Pancreas (tissue), 10 donors: ENCODE results near the gene ENO2. TPM values are rescaled to one million over a fixed set of nuclear protein-coding genes. Genes with fewer than 3 reads are reported as not detected.

ENCODE experiments used
- ATAC-seq, 4 donors: fragments of 200-7000 bp; cut with Tn5 transposase; one replicate each; pipeline versions ENCODE4 v1.8.0 to v1.9.1; 2020; ENCODE audit warnings: mild to moderate bottlenecking in 4 of 4, moderate library complexity in 4 of 4
- DNase-seq, 6 donors: peaks; one replicate each; pipeline ENCODE4 v3.0.0-alpha.2; 2020
- FAIRE-seq: peaks from 2 replicates; lab custom pipeline; 2012; peaks lifted over from hg19 to GRCh38; lab: Jason Lieb, UNC
- H3K27ac ChIP-seq, 4 donors: fragments of 200-600 bp; sonication (generic); 1 replicate in 3 of 4; 2 replicates in 1 of 4; pipeline versions ENCODE4 v1.5.0 to v1.8.0; 2020
- H3K27me3 ChIP-seq, 4 donors: fragments of 200-600 bp; one replicate each; pipeline ENCODE4 v1.8.0; 2021
- H3K36me3 ChIP-seq, 3 donors: fragments of 200-600 bp; sonication (generic) in 1 of 3; one replicate each; pipeline versions ENCODE4 v1.5.0 to v1.8.0; 2020 to 2021
- H3K4me1 ChIP-seq, 3 donors: fragments of 200-600 bp; one replicate each; pipeline ENCODE4 v1.8.0; 2021
- H3K4me3 ChIP-seq, 4 donors: fragments of 200-600 bp; sonication (generic) in 2 of 4; one replicate each; pipeline versions ENCODE4 v1.5.0 to v1.8.0; 2020 to 2021
- H3K9me3 ChIP-seq, 4 donors: fragments of 200-600 bp; one replicate each; pipeline ENCODE4 v1.8.0; 2021
- CTCF ChIP-seq, 4 donors: fragments of 200-600 bp; sonication (generic) in 3 of 4; IDR thresholded peaks; one replicate each; pipeline versions ENCODE4 v1.5.0 to v1.8.0; 2021; ENCODE audit warnings: antibody characterized with exemption in 4 of 4
- WGBS, 2 donors: extraction: QIAGEN DNeasy Blood & Tissue Kit; methylation state at CpG; one replicate each; pipeline ENCODE4 v1.1.7; 2013; 5-methylcytosine and 5-hydroxymethylcytosine counted together
- intact Hi-C, 3 donors: fragments of 100-400 bp; cut with DNase I; formaldehyde crosslinking; loops; one replicate each; pipeline versions ENCODE4 v1.11.1 to v1.14.2; 2022
- polyA plus RNA-seq, 2 donors: library from polyadenylated mRNA; stranded (reverse); fragments of 200-250 nt; gene quantifications; one replicate each; pipeline ENCODE4 v1.2.3, GENCODE V29; 2013
- total RNA-seq, 6 donors: library from RNA; stranded (reverse); fragmentation: NEBNext Ultra II Directional in 4 of 6; extraction: Animal tissue kit (Norgen Biotek cat#: 25700) in 4 of 6; gene quantifications; one replicate each; pipeline versions ENCODE4 v1.2.1 to v1.2.4, GENCODE V29; 2021 to 2023
- donor health status: healthy with polysubstance abuse.
- donor health status: DM: no; HTN: no; CAD: no; lungs with moderate emphysema.
- donor health status: DM: no; HTN: no; CAD: no.
- donor health status: control.
- donor health status: control.
- donor health status: Bipolar disorder and iron deficiency.
- donor health status: DM: yes; HTN: yes; CAD: no.
- donor health status: DM: no; HTN: no; CAD: no.
- donor health status: DM: no; HTN: no; CAD: no.
- donor health status: DM: yes; HTN: yes; CAD: no.

ENO2 gene
- total and polyA plus RNA-seq, 8 donors, result 2.3 to 53.6 (median 6.6) TPM

DNA sequence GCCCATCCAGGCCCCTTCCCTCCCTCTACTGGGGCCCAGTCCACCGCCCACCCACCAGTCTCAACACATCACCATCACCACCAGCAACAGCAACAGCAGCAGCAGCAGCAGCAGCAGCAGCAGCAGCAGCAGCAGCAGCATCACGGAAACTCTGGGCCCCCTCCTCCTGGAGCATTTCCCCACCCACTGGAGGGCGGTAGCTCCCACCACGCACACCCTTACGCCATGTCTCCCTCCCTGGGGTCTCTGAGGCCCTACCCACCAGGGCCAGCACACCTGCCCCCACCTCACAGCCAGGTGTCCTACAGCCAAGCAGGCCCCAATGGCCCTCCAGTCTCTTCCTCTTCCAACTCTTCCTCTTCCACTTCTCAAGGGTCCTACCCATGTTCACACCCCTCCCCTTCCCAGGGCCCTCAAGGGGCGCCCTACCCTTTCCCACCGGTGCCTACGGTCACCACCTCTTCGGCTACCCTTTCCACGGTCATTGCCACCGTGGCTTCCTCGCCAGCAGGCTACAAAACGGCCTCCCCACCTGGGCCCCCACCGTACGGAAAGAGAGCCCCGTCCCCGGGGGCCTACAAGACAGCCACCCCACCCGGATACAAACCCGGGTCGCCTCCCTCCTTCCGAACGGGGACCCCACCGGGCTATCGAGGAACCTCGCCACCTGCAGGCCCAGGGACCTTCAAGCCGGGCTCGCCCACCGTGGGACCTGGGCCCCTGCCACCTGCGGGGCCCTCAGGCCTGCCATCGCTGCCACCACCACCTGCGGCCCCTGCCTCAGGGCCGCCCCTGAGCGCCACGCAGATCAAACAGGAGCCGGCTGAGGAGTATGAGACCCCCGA, 22.5 kb downstream of the ENO2 start:
- no peak for TF ChIP-seq CTCF (IDR thresholded peaks at IDR 0.05)
- Histone ChIP-seq H3K4me1 (peaks cover 4 to 11% (median 5%) of the 10 kb centered on the region in 3 donors), H3K9me3 (no peaks in the 10 kb centered on the region), H3K27ac (peak overlapping the region; percentile 91 to 93 (median 92)), H3K27me3 (no peaks in the 10 kb centered on the region), H3K4me3 (peak overlapping the region; percentile 43 to 65 (median 55)), H3K36me3 (peaks cover 0 to 12% (median 0%) of the 10 kb centered on the region in 3 donors)
- peak; percentile 13 to 29 (median 20) for ATAC-seq
- FAIRE-seq, result no peak
- intact Hi-C loops, result no loop called here
- WGBS, 2 donors, result 22% methylated on average over 34 to 36 of the region's 36 CpGs
- DNase-seq, result peak in 4 of 6 donors; percentile 58 to 89 (median 76)

GRCh38 chr12:6937481-6938352, 23.3 kb downstream of the ENO2 start:
- intact Hi-C loops, result no loop called here
- H3K4me1 ChIP-seq, result peaks cover 5 to 12% (median 7%) of the 10 kb centered on the region in 3 donors
- H3K36me3 ChIP-seq, result peaks cover 0 to 12% (median 0%) of the 10 kb centered on the region in 3 donors

DNA sequence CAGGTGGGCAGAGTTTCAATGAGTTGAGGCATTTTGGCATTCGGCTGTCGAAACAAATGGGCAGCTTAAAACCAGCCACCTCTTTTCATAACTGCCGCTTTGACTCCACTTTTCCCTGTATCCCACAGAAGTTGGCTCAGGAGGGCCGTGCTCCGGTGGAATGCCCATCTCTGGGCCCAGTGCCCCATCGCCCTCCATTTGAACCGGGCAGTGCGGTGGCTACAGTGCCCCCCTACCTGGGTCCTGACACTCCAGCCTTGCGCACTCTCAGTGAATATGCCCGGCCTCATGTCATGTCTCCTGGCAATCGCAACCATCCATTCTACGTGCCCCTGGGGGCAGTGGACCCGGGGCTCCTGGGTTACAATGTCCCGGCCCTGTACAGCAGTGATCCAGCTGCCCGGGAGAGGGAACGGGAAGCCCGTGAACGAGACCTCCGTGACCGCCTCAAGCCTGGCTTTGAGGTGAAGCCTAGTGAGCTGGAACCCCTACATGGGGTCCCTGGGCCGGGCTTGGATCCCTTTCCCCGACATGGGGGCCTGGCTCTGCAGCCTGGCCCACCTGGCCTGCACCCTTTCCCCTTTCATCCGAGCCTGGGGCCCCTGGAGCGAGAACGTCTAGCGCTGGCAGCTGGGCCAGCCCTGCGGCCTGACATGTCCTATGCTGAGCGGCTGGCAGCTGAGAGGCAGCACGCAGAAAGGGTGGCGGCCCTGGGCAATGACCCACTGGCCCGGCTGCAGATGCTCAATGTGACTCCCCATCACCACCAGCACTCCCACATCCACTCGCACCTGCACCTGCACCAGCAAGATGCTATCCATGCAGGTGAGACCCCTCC, 24.2 kb downstream of the ENO2 start:
- WGBS, 2 donors, result 71 to 80% methylated on average over 31 to 32 of the region's 32 CpGs
- DNase-seq (peak in 4 of 6 donors; percentile 47 to 85 (median 58)), ATAC-seq (no peak), FAIRE-seq (no peak)
- intact Hi-C loops, result no loop called here
- no peaks in the 10 kb centered on the region for H3K9me3 ChIP-seq
- peak overlapping the region in 2 of 4 donors; percentile 55 to 65 for H3K4me3 ChIP-seq
- H3K4me1 ChIP-seq, result peaks cover 5 to 17% (median 12%) of the 10 kb centered on the region in 3 donors
- H3K27me3 ChIP-seq, result no peaks in the 10 kb centered on the region
- no peak for TF ChIP-seq CTCF (IDR thresholded peaks at IDR 0.05)
- peaks cover 0 to 12% (median 0%) of the 10 kb centered on the region in 3 donors for H3K36me3 ChIP-seq
- peak overlapping the region; percentile 18 to 92 (median 91) for H3K27ac ChIP-seq

More at GRCh38 chr12:6937481-6938352, 23.3 kb downstream of the ENO2 start:
- no peaks in the 10 kb centered on the region for H3K27me3 ChIP-seq
- H3K27ac ChIP-seq, result peak overlapping the region; percentile 91 to 93 (median 92)
- no peaks in the 10 kb centered on the region for H3K9me3 ChIP-seq
- DNase-seq (peak; percentile 93 to 96 (median 94)), ATAC-seq (peak; percentile 90 to 94 (median 91)), FAIRE-seq (peak; percentile 89)
- peak overlapping the region; percentile 43 to 65 (median 55) for H3K4me3 ChIP-seq
- 0 to 1% methylated on average over 53 to 80 of the region's 80 CpGs for WGBS, 2 donors
- TF ChIP-seq CTCF (IDR thresholded peaks at IDR 0.05), result peak; percentile 85 to 96 (median 94)

- H3K9me3 ChIP-seq, result no peaks in the 10 kb centered on the region
- no peak overlapping the region for H3K4me3 ChIP-seq
- peaks cover 5 to 14% (median 12%) of the 10 kb centered on the region in 3 donors for H3K4me1 ChIP-seq
- no peak for TF ChIP-seq CTCF (IDR thresholded peaks at IDR 0.05)
- 50 to 54% methylated on average over 2 of the region's 2 CpGs for WGBS, 2 donors
- FAIRE-seq, result no peak
- intact Hi-C loops, result no loop called here
- peaks cover 0 to 6% (median 0%) of the 10 kb centered on the region in 3 donors for H3K36me3 ChIP-seq
- H3K27me3 ChIP-seq, result no peaks in the 10 kb centered on the region
- no peak for ATAC-seq
- no peak overlapping the region for H3K27ac ChIP-seq
- no peak for DNase-seq
These were observed 24.8 kb downstream of the ENO2 start for GRCh38 chr12:6939191-6939540.
